OCI-LY7 (cell line): ENCODE data around the gene MXD4.

Experiments
- CTCF ChIP-seq: fragments of 200-600 bp; sonication (generic); conservative IDR thresholded peaks from 2 replicates; pipeline ENCODE4 v1.5.1; 2014; ENCODE audit warnings: mild to moderate bottlenecking, antibody characterized with exemption, low read length, moderate library complexity, mixed read lengths
- EZH2phosphoT487 ChIP-seq: fragments of 200-600 bp; sonication (generic); IDR thresholded peaks from 2 replicates; pipeline ENCODE4 v1.6.1; 2018; ENCODE audit warnings: low read depth, borderline replicate concordance, mild to moderate bottlenecking, mixed run types, antibody characterized with exemption, low read length, moderate library complexity, mixed read lengths

DNA sequence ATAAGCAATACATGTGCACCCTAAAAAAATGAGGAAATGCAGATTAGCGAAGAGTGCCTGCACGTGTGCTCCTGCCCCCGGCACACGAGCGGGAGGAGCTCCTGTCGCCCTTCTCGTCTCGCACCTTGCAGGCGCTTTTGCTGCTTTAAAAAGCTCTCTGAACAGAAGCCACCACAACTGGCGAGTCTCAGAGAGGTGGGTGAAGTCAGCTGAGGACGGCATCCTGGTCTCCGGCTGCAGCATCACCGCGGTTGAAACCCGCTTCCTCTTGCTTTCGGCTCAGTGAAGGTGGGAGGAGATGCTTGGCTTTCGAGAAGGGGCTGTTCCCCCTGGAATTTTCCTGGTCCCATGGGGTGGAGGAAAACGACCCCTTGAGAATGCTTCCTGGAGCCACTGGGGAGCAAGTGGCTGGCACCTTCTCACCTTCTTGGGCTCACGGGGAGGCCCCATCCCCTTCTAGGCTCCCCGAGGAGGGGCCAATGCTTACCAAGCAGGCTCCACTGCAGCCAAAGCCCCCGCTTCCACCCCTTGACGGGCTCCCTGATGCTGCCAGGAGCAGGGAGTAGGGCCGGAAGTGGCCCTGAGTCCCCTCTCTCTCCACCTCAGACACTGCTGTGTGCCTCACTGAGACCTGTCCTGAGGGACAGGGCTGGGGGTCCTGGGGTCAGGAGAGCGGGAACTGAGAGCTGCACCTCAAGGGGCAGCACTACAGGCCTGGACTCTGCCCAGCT is 29.2 kb upstream of the MXD4 start:
- no peak for TF ChIP-seq CTCF
- TF ChIP-seq EZH2phosphoT487 = no peak
